Coronary artery (tissue), 2 donors: ENCODE measurements around the gene BCAN.

ENCODE experiments used
- DNase-seq: peaks from one replicate; pipeline ENCODE4 v3.0.0-alpha.2; 2017; ENCODE audit warnings: low spot score
- H3K27ac ChIP-seq, 2 donors: fragments of 200-600 bp; sonication (generic); one replicate each; pipeline ENCODE4 v1.5.1; 2016 to 2019
- H3K4me3 ChIP-seq: fragments of 200-600 bp; sonication (generic); 2 replicates; pipeline ENCODE4 v1.5.1; 2016; ENCODE audit warnings: mild to moderate bottlenecking, moderate library complexity
- CTCF ChIP-seq: fragments of 200-600 bp; sonication (generic); IDR thresholded peaks from one replicate; pipeline ENCODE4 v1.5.1; 2019; ENCODE audit warnings: antibody characterized with exemption

The BCAN gene

GRCh38 chr1:156596426-156596825 is 45.5 kb upstream of the BCAN start:
- TF ChIP-seq CTCF: no peak
- DNase-seq: no peak
- no peak overlapping the region for H3K27ac ChIP-seq
- H3K4me3 ChIP-seq: no peak overlapping the region

- Histone ChIP-seq H3K27ac (no peak overlapping the region), H3K4me3 (no peak overlapping the region)
- DNase-seq: no peak
- TF ChIP-seq CTCF: no peak
These were observed 43.8 kb upstream of the BCAN start for GRCh38 chr1:156598125-156598524.

GRCh38 chr1:156598731-156599432 is 43.0 kb upstream of the BCAN start:
- Histone ChIP-seq H3K4me3 (no peak overlapping the region), H3K27ac (no peak overlapping the region)
- no peak for DNase-seq
- TF ChIP-seq CTCF: no peak

- no peak for TF ChIP-seq CTCF
- DNase-seq: no peak
- Histone ChIP-seq H3K27ac (no peak overlapping the region), H3K4me3 (no peak overlapping the region)
These were observed 42.1 kb upstream of the BCAN start for GRCh38 chr1:156599811-156600210.

- Histone ChIP-seq H3K4me3 (peak overlapping the region; percentile 77), H3K27ac (peak overlapping the region in 1 of 2 donors; percentile 75)
- no peak for DNase-seq
- no peak for TF ChIP-seq CTCF
These were observed 41.2 kb upstream of the BCAN start for GRCh38 chr1:156600733-156601121.

GRCh38 chr1:156601122-156601830 is 40.6 kb upstream of the BCAN start, which contains the start of gene GPATCH4:
GPATCH4 (minus strand) TSS chr1:156601479.
- Histone ChIP-seq H3K4me3 (peak within 1 kb of the TSS; percentile 77), H3K27ac (peak within 1 kb of the TSS; percentile 69 to 75)
- no peak for TF ChIP-seq CTCF
- peak; percentile 91 for DNase-seq

- DNase-seq: no peak
- peak overlapping the region; percentile 77 for H3K4me3 ChIP-seq
- TF ChIP-seq CTCF: no peak
- peak overlapping the region; percentile 69 to 75 for H3K27ac ChIP-seq
These were observed 40.0 kb upstream of the BCAN start for GRCh38 chr1:156601892-156602291.
